Right atrium auricular region (tissue), 2 donors: ENCODE measurements around the gene ARHGEF16. TPM values are rescaled to one million over a fixed set of nuclear protein-coding genes. Genes with fewer than 3 reads are reported as not detected.

Experiments used
- DNase-seq: peaks from one replicate; pipeline ENCODE4 v3.0.0-alpha.2; 2019; ENCODE audit warnings: low spot score
- H3K27ac ChIP-seq, 2 donors: fragments of 200-600 bp; sonication (generic); 1 replicate in 1 of 2; 2 replicates in 1 of 2; pipeline ENCODE4 v1.5.1; 2016 to 2019
- H3K27me3 ChIP-seq, 2 donors: fragments of 200-600 bp; sonication (generic); one replicate each; pipeline versions ENCODE4 v1.5.1 to v1.6.0; 2017 to 2019
- H3K36me3 ChIP-seq: fragments of 200-600 bp; sonication (generic); one replicate; pipeline ENCODE4 v1.5.1; 2016
- H3K4me1 ChIP-seq, 2 donors: fragments of 200-600 bp; sonication (generic); one replicate each; pipeline versions ENCODE4 v1.5.1 to v1.6.0; 2017 to 2019
- H3K4me3 ChIP-seq, 2 donors: fragments of 200-600 bp; sonication (generic); 1 replicate in 1 of 2; 2 replicates in 1 of 2; pipeline ENCODE4 v1.5.1; 2017 to 2019; ENCODE audit warnings: mild to moderate bottlenecking in 1 of 2, moderate library complexity in 1 of 2
- H3K9me3 ChIP-seq, 2 donors: fragments of 200-600 bp; sonication (generic); one replicate each; pipeline ENCODE4 v1.5.1; 2019
- total RNA-seq, 2 donors: library from RNA; depleted of rRNA; stranded (reverse); fragments of >200 nt; gene quantifications; one replicate each; pipeline ENCODE4 v1.1.0, GENCODE V29; 2016
- TF ChIP-seq, protein P1 (sequence below), 2 donors: fragments of 200-600 bp; sonication (generic); IDR thresholded peaks; one replicate each; pipeline ENCODE4 v1.5.1; 2019; ENCODE audit warnings: antibody characterized with exemption in 2 of 2

The ARHGEF16 gene
- total RNA-seq, 2 donors from 2014 or later, result 0.22 to 1.5 TPM

DNA sequence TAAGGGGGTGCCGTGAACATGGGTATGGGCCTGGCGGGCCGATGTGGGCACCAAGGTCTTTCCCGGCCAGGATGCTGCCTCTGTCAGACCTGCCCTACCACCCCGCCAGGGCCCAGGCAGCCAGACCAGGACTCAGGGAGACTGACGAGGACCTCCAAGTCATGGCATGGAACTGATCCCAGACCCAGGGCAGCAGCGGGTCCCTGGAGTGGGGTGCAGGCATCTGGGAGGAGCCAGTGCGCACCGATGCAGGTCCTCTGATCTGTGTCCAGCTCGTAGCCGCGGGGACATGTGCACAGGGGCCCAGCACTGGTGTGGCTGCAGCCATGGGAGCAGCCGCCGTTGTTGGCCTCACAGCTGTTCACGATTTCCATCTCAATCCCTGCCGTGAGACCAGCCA, 56.8 kb downstream of the ARHGEF16 start:
- Histone ChIP-seq H3K4me1 (no peaks in the 10 kb centered on the region), H3K4me3 (no peak overlapping the region), H3K27me3 (no peaks in the 10 kb centered on the region), H3K9me3 (no peaks in the 10 kb centered on the region), H3K27ac (no peak overlapping the region), H3K36me3 (no peaks in the 10 kb centered on the region)
- TF ChIP-seq, protein P1, sequence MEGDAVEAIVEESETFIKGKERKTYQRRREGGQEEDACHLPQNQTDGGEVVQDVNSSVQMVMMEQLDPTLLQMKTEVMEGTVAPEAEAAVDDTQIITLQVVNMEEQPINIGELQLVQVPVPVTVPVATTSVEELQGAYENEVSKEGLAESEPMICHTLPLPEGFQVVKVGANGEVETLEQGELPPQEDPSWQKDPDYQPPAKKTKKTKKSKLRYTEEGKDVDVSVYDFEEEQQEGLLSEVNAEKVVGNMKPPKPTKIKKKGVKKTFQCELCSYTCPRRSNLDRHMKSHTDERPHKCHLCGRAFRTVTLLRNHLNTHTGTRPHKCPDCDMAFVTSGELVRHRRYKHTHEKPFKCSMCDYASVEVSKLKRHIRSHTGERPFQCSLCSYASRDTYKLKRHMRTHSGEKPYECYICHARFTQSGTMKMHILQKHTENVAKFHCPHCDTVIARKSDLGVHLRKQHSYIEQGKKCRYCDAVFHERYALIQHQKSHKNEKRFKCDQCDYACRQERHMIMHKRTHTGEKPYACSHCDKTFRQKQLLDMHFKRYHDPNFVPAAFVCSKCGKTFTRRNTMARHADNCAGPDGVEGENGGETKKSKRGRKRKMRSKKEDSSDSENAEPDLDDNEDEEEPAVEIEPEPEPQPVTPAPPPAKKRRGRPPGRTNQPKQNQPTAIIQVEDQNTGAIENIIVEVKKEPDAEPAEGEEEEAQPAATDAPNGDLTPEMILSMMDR (IDR thresholded peaks at IDR 0.05), result no peak
- DNase-seq, result no peak

DNA sequence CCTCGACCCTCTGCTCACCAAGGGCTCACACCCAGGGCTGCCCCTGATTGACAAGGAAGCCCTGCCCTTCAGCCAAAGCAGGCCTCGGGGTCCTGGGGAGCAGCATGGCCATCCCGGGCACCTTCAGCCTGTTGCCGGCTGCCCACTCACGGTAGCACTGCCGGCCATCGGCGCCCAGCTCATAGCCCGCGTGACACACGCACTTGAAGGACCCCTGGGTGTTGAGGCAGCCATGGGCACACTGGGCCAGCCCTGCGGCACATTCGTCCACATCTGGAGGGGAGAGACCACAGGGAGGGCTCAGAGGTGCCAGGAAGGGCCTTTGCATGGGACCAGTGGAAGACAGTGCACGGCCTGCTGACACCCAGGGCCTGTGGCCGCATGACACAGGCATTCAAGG, 57.4 kb downstream of the ARHGEF16 start:
- Histone ChIP-seq H3K4me1 (no peaks in the 10 kb centered on the region), H3K9me3 (no peaks in the 10 kb centered on the region), H3K27ac (no peak overlapping the region), H3K4me3 (no peak overlapping the region), H3K36me3 (no peaks in the 10 kb centered on the region), H3K27me3 (no peaks in the 10 kb centered on the region)
- TF ChIP-seq, protein P1 (IDR thresholded peaks at IDR 0.05), result no peak
- no peak for DNase-seq

DNA sequence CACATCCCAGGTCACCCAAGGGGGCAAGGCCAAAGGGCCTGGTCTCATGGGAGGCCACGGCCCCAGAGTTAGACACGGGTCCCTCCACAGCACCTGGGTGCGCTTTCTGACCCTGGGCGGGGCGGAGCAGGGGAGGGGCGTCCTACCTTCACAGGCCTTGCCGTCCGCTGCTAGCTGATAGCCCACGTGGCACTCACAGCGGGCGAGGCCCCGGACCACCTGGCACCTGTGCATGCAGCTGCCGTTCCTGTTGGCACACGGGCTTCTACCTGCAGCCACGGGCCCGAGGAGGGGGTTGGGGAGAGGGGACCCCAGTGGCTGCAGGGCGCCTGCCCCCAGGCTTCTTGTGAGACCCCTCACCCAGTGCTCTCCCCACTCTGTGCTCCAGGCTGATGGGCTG, 59.9 kb downstream of the ARHGEF16 start:
- Histone ChIP-seq H3K4me3 (no peak overlapping the region), H3K36me3 (no peaks in the 10 kb centered on the region), H3K4me1 (no peaks in the 10 kb centered on the region), H3K27me3 (no peaks in the 10 kb centered on the region), H3K27ac (no peak overlapping the region), H3K9me3 (no peaks in the 10 kb centered on the region)
- no peak for DNase-seq
- TF ChIP-seq, protein P1 (IDR thresholded peaks at IDR 0.05), result no peak

DNA sequence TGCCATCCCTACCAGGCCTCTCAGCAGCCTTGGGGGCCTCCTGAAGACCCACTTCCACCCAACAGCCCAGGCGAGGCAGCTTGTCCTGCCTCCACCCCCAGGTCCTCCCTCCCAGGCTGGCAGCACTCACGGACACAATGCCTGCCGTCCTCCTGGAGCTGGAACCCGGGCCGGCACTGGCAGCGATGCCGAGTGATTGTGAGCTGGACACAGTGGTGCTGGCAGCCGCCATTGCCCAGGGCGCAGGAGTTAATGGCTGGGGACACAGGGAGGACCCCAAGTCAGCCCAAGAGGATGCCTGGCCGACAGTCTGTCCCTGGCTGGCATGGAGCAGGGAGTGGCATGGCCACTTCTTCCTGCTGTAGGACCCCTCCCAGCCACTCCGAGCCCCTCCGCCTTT, 60.8 kb downstream of the ARHGEF16 start:
- TF ChIP-seq, protein P1 (IDR thresholded peaks at IDR 0.05), result no peak
- no peaks in the 10 kb centered on the region for H3K9me3 ChIP-seq
- no peaks in the 10 kb centered on the region for H3K36me3 ChIP-seq
- H3K27me3 ChIP-seq, result no peaks in the 10 kb centered on the region
- H3K4me1 ChIP-seq, result no peaks in the 10 kb centered on the region
- DNase-seq, result no peak
- no peak overlapping the region for H3K4me3 ChIP-seq
- H3K27ac ChIP-seq, result no peak overlapping the region

DNA sequence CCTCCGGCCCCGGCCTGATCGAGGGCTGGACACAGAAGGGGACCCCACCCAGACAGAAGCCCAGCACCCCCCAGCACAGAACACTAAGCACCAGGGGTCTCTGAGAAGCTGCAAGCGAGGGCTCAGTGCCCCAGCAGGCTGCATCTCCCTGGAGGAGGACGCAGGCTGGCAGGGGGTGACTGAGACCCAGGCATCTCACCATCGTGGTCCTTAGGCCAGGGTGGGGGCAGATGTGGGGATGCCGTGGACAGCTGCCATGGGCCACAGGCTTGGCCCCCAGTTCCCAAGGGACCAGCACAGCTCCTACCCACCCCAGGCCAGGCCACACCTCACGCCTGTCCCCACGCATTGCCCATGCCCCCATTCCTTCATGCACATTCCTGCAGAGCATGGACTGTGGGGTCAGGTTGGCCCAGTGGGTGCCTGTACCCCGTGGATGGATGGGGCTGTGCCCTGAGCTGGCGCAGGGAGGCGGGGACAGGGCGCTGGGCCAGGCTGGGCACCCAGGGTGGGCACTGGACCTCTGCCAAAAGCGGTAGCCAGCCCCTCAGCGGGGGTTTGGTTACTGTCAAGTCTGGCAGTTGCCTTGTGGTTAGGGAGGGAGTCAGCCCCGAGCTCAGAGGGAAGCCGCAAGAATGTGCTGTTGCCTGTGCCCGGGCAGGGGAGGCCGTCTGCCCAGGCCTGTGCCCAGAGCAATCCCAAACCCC, 61.5 kb downstream of the ARHGEF16 start:
- H3K4me3 ChIP-seq, result no peak overlapping the region
- no peaks in the 10 kb centered on the region for H3K27me3 ChIP-seq
- H3K27ac ChIP-seq, result no peak overlapping the region
- no peak for DNase-seq
- H3K9me3 ChIP-seq, result no peaks in the 10 kb centered on the region
- H3K4me1 ChIP-seq, result no peaks in the 10 kb centered on the region
- TF ChIP-seq, protein P1 (IDR thresholded peaks at IDR 0.05), result no peak
- H3K36me3 ChIP-seq, result no peaks in the 10 kb centered on the region

DNA sequence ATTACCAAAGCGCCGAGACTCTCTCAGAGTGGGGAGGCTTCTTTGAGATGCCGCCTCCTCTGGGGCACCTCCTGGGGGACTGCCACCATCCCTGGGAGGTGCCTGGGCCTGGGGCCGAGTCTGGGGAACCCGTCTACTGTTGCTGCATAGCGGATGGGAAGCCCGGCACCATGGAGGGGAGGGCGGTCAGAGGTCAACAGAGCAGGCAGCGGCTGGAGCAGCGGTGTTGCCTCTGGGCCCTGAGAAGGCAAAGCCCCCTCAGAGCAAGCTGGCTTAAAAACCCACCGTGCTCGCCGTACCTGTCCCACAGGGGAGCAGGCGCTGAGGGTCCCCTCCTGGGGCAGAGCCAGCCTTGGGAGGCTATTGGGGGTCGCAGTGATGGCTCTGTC, 62.0 kb downstream of the ARHGEF16 start:
- Histone ChIP-seq H3K36me3 (no peaks in the 10 kb centered on the region), H3K9me3 (no peaks in the 10 kb centered on the region), H3K4me1 (no peaks in the 10 kb centered on the region), H3K27me3 (no peaks in the 10 kb centered on the region), H3K4me3 (no peak overlapping the region), H3K27ac (no peak overlapping the region)
- TF ChIP-seq, protein P1 (IDR thresholded peaks at IDR 0.05), result no peak
- DNase-seq, result no peak
